HS-27A (cell line): ENCODE data around the gene WDR62.
"Not testable (repeated sequence)": the region's sequence is repeated elsewhere in the genome, so short reads cannot be mapped to it uniquely, and the experiment has no call there.

Source experiments
- DNase-seq: peaks from one replicate; pipeline ENCODE4 v3.0.0-alpha.2; 2012; ENCODE audit warnings: low read depth, missing footprints

WDR62 gene

GRCh38 chr19:36110487-36111199 lies 55.9 kb downstream of the WDR62 start, which contains the start of gene OVOL3:
Gene OVOL3 (plus strand): TSS chr19:36111143. CDS start chr19:36111203, 60 bp downstream.
- DNase-seq: no peak

- no peak for DNase-seq
Observed at GRCh38 chr19:36111200-36111539, 56.5 kb downstream of the WDR62 start.

- no peak for DNase-seq
Observed at GRCh38 chr19:36112678-36113077, 58.0 kb downstream of the WDR62 start.

GRCh38 chr19:36113425-36113824 lies 58.7 kb downstream of the WDR62 start:
- DNase-seq: no peak

- DNase-seq: no peak
Observed at GRCh38 chr19:36113894-36114720, 59.4 kb downstream of the WDR62 start.

- DNase-seq: peak; percentile 100
Observed at GRCh38 chr19:36114721-36115452, 60.2 kb downstream of the WDR62 start, which contains the start of gene POLR2I. Gene POLR2I (minus strand): TSS chr19:36114875. CDS start chr19:36114856, 19 bp downstream.

GRCh38 chr19:36115453-36116343 lies 61.0 kb downstream of the WDR62 start, which contains the start of gene TBCB:
Gene TBCB (plus strand): TSS chr19:36115468. CDS start chr19:36115561, 93 bp downstream.
- DNase-seq: no peak

- DNase-seq: no peak
Observed at GRCh38 chr19:36116344-36116637, 61.6 kb downstream of the WDR62 start.

- DNase-seq: no peak
Observed at GRCh38 chr19:36120092-36120983, 65.6 kb downstream of the WDR62 start.

- no peak for DNase-seq
Observed at GRCh38 chr19:36120984-36121358, 66.3 kb downstream of the WDR62 start.

- no peak for DNase-seq
Observed at GRCh38 chr19:36121486-36122124, 66.9 kb downstream of the WDR62 start.

- DNase-seq: no peak
Observed at GRCh38 chr19:36125557-36125956, 70.9 kb downstream of the WDR62 start.

- no peak for DNase-seq
Observed at GRCh38 chr19:36128392-36128736, 73.7 kb downstream of the WDR62 start.

- DNase-seq: not testable (repeated sequence)
Observed at GRCh38 chr19:36131221-36131620, 76.5 kb downstream of the WDR62 start.

GRCh38 chr19:36134867-36135266 lies 80.2 kb downstream of the WDR62 start:
- DNase-seq: not testable (repeated sequence)

- DNase-seq: peak; percentile 96
Observed at GRCh38 chr19:36136964-36137686, 82.4 kb downstream of the WDR62 start.

- no peak for DNase-seq
Observed at GRCh38 chr19:36139120-36139472, 84.4 kb downstream of the WDR62 start.

- peak; percentile 99 for DNase-seq
Observed at GRCh38 chr19:36139473-36140303, 85.0 kb downstream of the WDR62 start, which contains the start of gene CAPNS1. Gene CAPNS1 (plus strand): TSS chr19:36140066. CDS start chr19:36141012, 946 bp downstream.
